Caco-2 (cell line): ENCODE measurements around the gene KDM4B. TPM values are rescaled to one million over a fixed set of nuclear protein-coding genes. Genes with fewer than 3 reads are reported as not detected.
A peak's percentile ranks its signal among the peaks of the same experiment; 100 is the strongest.

Source experiments
- BruUV-seq: library from RNA; stranded (reverse); fragments of 400-500 nt; replicated peaks from 2 replicates; lab custom pipeline; 2021; lab: Mats Ljungman, UMichigan
- CTCF ChIA-PET: fragments of 300-600 bp; sonication (Branson Sonifier 250); formaldehyde crosslinking; loops from one replicate; lab custom pipeline; 2022; ENCODE audit warnings: antibody characterized with exemption; lab: Charles Lee
- POLR2A ChIA-PET: fragments of 300-600 bp; sonication (Branson Sonifier 250); formaldehyde crosslinking; loops from one replicate; lab custom pipeline; 2022; ENCODE audit warnings: antibody characterized with exemption; lab: Charles Lee
- DNase-seq, 2 experiments: peaks; one replicate each; pipeline versions ENCODE4 v3.0.0 to v3.0.0-alpha.2; 2020 to 2022
- H3K27me3 ChIP-seq: replicated peaks from 2 replicates; pipeline ENCODE4 v1.6.0; 2011; ENCODE audit warnings: low read length; ENCODE audit not compliant: control insufficient read depth, insufficient read depth
- H3K36me3 ChIP-seq: 2 replicates; pipeline ENCODE4 v1.5.1; 2011; ENCODE audit warnings: low read length; ENCODE audit not compliant: control insufficient read depth, insufficient read depth
- H3K4me1 ChIP-seq: fragments of 250-450 bp; sonication (Bioruptor Pico); 2 replicates; pipeline ENCODE4 v1.5.1; 2020; ENCODE audit warnings: mild to moderate bottlenecking
- H3K4me3 ChIP-seq: 2 replicates; pipeline ENCODE4 v1.5.1; 2011; ENCODE audit warnings: low read depth, mild to moderate bottlenecking, control low read depth, low read length
- H3K9me3 ChIP-seq: fragments of 250-450 bp; sonication (Bioruptor Pico); 2 replicates; pipeline ENCODE4 v1.5.1; 2020; ENCODE audit warnings: mild to moderate bottlenecking, moderate library complexity
- H3K27ac Mint-ChIP-seq: one replicate; pipeline ENCODE4 v1.8.0; 2022; ENCODE audit warnings: mixed read lengths; ENCODE audit not compliant: unreplicated experiment
- H3K27me3 Mint-ChIP-seq: one replicate; pipeline ENCODE4 v1.8.0; 2022; ENCODE audit warnings: mixed read lengths; ENCODE audit not compliant: insufficient read depth, unreplicated experiment
- H3K36me3 Mint-ChIP-seq: one replicate; pipeline ENCODE4 v1.8.0; 2022; ENCODE audit warnings: mild to moderate bottlenecking, mixed read lengths; ENCODE audit not compliant: insufficient read depth, unreplicated experiment
- H3K4me1 Mint-ChIP-seq: one replicate; pipeline ENCODE4 v1.8.0; 2022; ENCODE audit warnings: low read depth, mixed read lengths; ENCODE audit not compliant: unreplicated experiment
- H3K4me3 Mint-ChIP-seq: one replicate; pipeline ENCODE4 v1.8.0; 2022; ENCODE audit warnings: mild to moderate bottlenecking, moderate library complexity, mixed read lengths; ENCODE audit not compliant: unreplicated experiment
- H3K9me3 Mint-ChIP-seq: one replicate; pipeline ENCODE4 v1.8.0; 2022; ENCODE audit warnings: mixed read lengths; ENCODE audit not compliant: unreplicated experiment
- intact Hi-C: fragments of 100-400 bp; cut with micrococcal nuclease; formaldehyde crosslinking; loops from one replicate; pipeline ENCODE4 v1.10.0; 2022; ENCODE audit not compliant: unreplicated experiment
- total RNA-seq: library from RNA; stranded (reverse); gene quantifications from 2 replicates; pipeline ENCODE4 v1.2.3, GENCODE V29; 2022
- TF ChIP-seq, protein P1 (sequence below), 2 experiments: fragments of 200-600 bp in 1 of 2; IDR thresholded peaks; 1 replicate in 1 of 2; 2 replicates in 1 of 2; pipeline versions ENCODE4 v1.5.1 to v1.8.0; 2011 to 2022; ENCODE audit warnings: antibody characterized with exemption in 1 of 2, control low read depth in 1 of 2, inconsistent platforms in 1 of 2, low read depth in 1 of 2, low read length in 1 of 2, mild to moderate bottlenecking in 1 of 2, moderate library complexity in 1 of 2; ENCODE audit not compliant: insufficient read depth in 1 of 2, severe bottlenecking in 1 of 2, unreplicated experiment in 1 of 2

KDM4B gene
- total RNA-seq, 1 experiment from 2014 or later = 27.4 TPM

- no TSS peak for BruUV-seq
- Histone ChIP-seq H3K4me1 (peaks cover under 1% of the 10 kb centered on the region), H3K27me3 (no peaks in the 10 kb centered on the region), H3K4me3 (no peak overlapping the region), H3K9me3 (no peaks in the 10 kb centered on the region), H3K36me3 (no peaks in the 10 kb centered on the region; the same call in 1 of the 2 replicates)
- no peak overlapping the region for H3K4me3 Mint-ChIP-seq
- H3K27ac Mint-ChIP-seq = no peak overlapping the region
- TF ChIP-seq, protein P1, sequence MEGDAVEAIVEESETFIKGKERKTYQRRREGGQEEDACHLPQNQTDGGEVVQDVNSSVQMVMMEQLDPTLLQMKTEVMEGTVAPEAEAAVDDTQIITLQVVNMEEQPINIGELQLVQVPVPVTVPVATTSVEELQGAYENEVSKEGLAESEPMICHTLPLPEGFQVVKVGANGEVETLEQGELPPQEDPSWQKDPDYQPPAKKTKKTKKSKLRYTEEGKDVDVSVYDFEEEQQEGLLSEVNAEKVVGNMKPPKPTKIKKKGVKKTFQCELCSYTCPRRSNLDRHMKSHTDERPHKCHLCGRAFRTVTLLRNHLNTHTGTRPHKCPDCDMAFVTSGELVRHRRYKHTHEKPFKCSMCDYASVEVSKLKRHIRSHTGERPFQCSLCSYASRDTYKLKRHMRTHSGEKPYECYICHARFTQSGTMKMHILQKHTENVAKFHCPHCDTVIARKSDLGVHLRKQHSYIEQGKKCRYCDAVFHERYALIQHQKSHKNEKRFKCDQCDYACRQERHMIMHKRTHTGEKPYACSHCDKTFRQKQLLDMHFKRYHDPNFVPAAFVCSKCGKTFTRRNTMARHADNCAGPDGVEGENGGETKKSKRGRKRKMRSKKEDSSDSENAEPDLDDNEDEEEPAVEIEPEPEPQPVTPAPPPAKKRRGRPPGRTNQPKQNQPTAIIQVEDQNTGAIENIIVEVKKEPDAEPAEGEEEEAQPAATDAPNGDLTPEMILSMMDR (IDR thresholded peaks at IDR 0.05; ENCODE audit: insufficient read depth in 1 of 2, low read depth in 1 of 2, low read length in 1 of 2, severe bottlenecking in 1 of 2, unreplicated experiment in 1 of 2) = no peak
- ChIA-PET POLR2A (no interaction called here), CTCF (interaction anchor here (0.5 kb wide), 1 partner anchor 154 kb away, joined by 3 read pairs; no protein-coding TSS in a partner anchor)
- DNase-seq = peak in 1 of 2 experiments; percentile 24
- H3K27me3 Mint-ChIP-seq = no peaks in the 10 kb centered on the region
- no peaks in the 10 kb centered on the region for H3K4me1 Mint-ChIP-seq
- intact Hi-C loops = no loop called here
- H3K36me3 Mint-ChIP-seq = peaks cover 5% of the 10 kb centered on the region
- no peaks in the 10 kb centered on the region for H3K9me3 Mint-ChIP-seq
Measured at GRCh38 chr19:5137571-5138124, 168.7 kb downstream of the KDM4B start.

DNA sequence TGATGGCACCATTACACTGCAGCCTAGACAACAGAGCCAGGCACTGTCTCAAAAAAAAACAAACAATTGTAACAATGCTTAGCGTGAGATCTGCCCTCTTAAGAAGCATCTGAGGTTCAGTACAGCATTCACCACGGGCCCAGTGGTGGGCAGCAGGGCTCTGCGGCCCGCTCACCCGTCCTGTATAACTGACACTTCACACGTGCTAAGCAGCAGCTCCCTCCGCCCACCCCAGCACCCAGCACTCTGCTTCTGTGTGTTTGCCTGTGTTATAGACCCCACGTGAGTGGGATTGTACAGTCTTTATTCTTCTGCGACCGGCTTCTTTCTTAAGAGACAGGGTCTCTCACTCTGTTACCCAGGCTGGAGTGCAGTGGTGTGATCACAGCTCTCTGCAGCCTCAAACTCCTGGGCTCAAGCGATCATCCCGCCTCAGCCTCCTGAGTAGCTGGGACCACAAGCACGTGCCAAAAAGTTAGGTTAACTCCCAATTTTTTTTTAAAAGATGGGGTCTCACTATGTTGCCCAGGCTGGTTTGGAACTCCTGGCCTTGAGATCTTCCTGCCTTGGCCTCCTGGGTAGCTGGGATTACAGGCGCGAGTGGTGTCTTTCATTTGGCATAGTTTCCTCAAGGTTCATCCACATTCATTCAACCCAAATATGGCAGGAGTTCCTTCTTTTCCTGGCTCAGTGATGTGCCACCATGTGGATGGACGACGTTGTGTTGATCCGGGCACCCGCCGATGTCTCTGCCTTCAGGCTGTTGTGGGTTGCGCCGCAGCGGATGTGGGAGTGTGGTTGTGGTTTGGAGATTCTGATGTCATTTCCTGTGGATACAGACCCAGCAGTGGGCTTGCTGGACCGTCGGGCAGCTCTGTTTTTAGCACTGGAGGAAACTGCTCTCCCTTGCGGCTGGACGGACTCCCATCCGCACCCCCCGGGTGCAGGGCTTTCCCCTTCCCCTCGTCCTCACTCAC is 170.0 kb downstream of the KDM4B start:
- DNase-seq = no peak
- ChIA-PET POLR2A (no interaction called here), CTCF (no interaction called here)
- intact Hi-C loops = no loop called here
- Histone ChIP-seq H3K4me1 (no peaks in the 10 kb centered on the region), H3K4me3 (no peak overlapping the region), H3K27me3 (no peaks in the 10 kb centered on the region), H3K36me3 (no peaks in the 10 kb centered on the region; the same call in 1 of the 2 replicates), H3K9me3 (no peaks in the 10 kb centered on the region)
- H3K36me3 Mint-ChIP-seq = peaks cover 5% of the 10 kb centered on the region
- H3K27me3 Mint-ChIP-seq = no peaks in the 10 kb centered on the region
- no peak overlapping the region for H3K4me3 Mint-ChIP-seq
- BruUV-seq = no TSS peak
- TF ChIP-seq, protein P1 (IDR thresholded peaks at IDR 0.05; ENCODE audit: insufficient read depth in 1 of 2, low read depth in 1 of 2, low read length in 1 of 2, severe bottlenecking in 1 of 2, unreplicated experiment in 1 of 2) = no peak
- no peaks in the 10 kb centered on the region for H3K9me3 Mint-ChIP-seq
- no peak overlapping the region for H3K27ac Mint-ChIP-seq
- no peaks in the 10 kb centered on the region for H3K4me1 Mint-ChIP-seq

DNA sequence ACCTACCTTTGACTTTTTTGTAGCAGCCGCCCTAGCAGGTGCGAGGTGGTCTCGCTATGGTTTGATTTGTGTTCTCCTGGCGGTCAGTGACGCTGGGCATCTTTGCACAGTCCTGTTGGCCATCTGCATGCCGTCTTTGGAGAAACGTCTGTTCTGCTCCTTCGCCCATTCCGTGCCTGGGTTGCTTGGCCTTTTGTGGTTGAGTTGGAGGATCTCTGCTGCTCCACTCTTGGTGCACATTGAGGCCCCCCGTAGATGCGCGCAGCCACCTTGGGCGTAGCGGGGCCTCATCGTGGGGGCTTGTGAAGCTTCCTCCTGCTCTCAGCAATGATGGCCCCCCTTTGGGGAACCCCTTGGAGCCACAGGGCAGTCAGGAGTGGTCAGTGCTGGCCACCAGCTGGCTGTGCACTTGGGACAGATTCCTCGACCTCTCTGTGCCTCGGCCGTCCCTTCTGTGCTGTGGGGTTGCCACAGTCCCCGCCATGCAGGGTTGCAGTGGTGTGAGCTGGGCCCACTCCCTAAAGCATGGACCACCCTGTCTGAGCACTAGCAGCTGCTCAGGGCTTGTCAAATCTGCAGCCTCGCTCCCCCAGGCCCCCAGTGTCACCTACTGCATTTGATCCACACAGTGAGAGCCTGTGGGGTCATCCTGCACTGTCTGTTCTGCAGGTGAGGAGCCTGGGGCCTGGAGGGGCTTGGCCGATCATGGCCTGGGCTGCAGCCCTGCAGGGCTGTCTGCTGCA is 170.8 kb downstream of the KDM4B start:
- H3K9me3 Mint-ChIP-seq = no peaks in the 10 kb centered on the region
- BruUV-seq = no TSS peak
- H3K4me3 Mint-ChIP-seq = no peak overlapping the region
- no peaks in the 10 kb centered on the region for H3K27me3 Mint-ChIP-seq
- TF ChIP-seq, protein P1 (IDR thresholded peaks at IDR 0.05; ENCODE audit: insufficient read depth in 1 of 2, low read depth in 1 of 2, low read length in 1 of 2, severe bottlenecking in 1 of 2, unreplicated experiment in 1 of 2) = no peak
- CTCF ChIA-PET = no interaction called here
- no peaks in the 10 kb centered on the region; the same call in 1 of the 2 replicates for H3K36me3 ChIP-seq
- H3K27ac Mint-ChIP-seq = no peak overlapping the region
- intact Hi-C loops = no loop called here
- no peaks in the 10 kb centered on the region for H3K9me3 ChIP-seq
- POLR2A ChIA-PET = no interaction called here
- H3K4me1 Mint-ChIP-seq = no peaks in the 10 kb centered on the region
- H3K36me3 Mint-ChIP-seq = peaks cover 5% of the 10 kb centered on the region
- H3K4me1 ChIP-seq = no peaks in the 10 kb centered on the region
- no peaks in the 10 kb centered on the region for H3K27me3 ChIP-seq
- H3K4me3 ChIP-seq = no peak overlapping the region
- DNase-seq = no peak
